Esophagus squamous epithelium (tissue), 5 donors: ENCODE data around the gene CD47. TPM values are rescaled to one million over a fixed set of nuclear protein-coding genes. Genes with fewer than 3 reads are reported as not detected.
A peak's percentile ranks its signal among the peaks of the same experiment; 100 is the strongest.

Experiments
- DNase-seq: peaks from one replicate; lab custom pipeline; 2025; lab: John Stamatoyannopoulos, UW
- H3K27ac ChIP-seq, 4 donors: fragments of 200-600 bp; sonication (generic); one replicate each; pipeline ENCODE4 v1.5.1; 2016 to 2019; ENCODE audit warnings: mild to moderate bottlenecking in 1 of 4
- H3K27me3 ChIP-seq, 4 donors: fragments of 200-600 bp; sonication (generic); 1 replicate in 3 of 4; 2 replicates in 1 of 4; pipeline versions ENCODE4 v1.5.1 to v1.6.0; 2017 to 2021; ENCODE audit warnings: antibody characterized with exemption in 1 of 4
- H3K36me3 ChIP-seq, 3 donors: fragments of 200-600 bp; sonication (generic); one replicate each; pipeline ENCODE4 v1.5.1; 2016 to 2019
- H3K4me1 ChIP-seq, 3 donors: fragments of 200-600 bp; sonication (generic); one replicate each; pipeline ENCODE4 v1.5.1; 2017 to 2019
- H3K4me3 ChIP-seq, 4 donors: fragments of 200-600 bp; sonication (generic); 1 replicate in 3 of 4; 2 replicates in 1 of 4; pipeline ENCODE4 v1.5.1; 2016 to 2019; ENCODE audit warnings: mild to moderate bottlenecking in 2 of 4, moderate library complexity in 1 of 4
- H3K9me3 ChIP-seq, 3 donors: fragments of 200-600 bp; sonication (generic); one replicate each; pipeline ENCODE4 v1.5.1; 2016 to 2019
- CTCF ChIP-seq, 6 experiments: fragments of 450-650 bp in 4 of 6; fragments of 200-600 bp in 2 of 6; sonication (generic) in 2 of 6; IDR thresholded peaks; one replicate each; pipeline ENCODE4 v1.5.1; 2016 to 2019; ENCODE audit warnings: antibody characterized with exemption in 6 of 6, mild to moderate bottlenecking in 4 of 6, moderate library complexity in 4 of 6
- POLR2A ChIP-seq, 4 donors: fragments of 450-650 bp; IDR thresholded peaks; one replicate each; pipeline ENCODE4 v1.6.1; 2017; ENCODE audit warnings: antibody characterized with exemption in 4 of 4, mild to moderate bottlenecking in 4 of 4, moderate library complexity in 3 of 4
- WGBS, 2 donors: methylation state at CpG; one replicate each; pipeline ENCODE4 v1.1.5; 2018; 5-methylcytosine and 5-hydroxymethylcytosine counted together
- intact Hi-C: fragments of 100-400 bp; cut with DNase I; formaldehyde crosslinking; loops from one replicate; pipeline ENCODE4 v1.15.0; 2022
- total RNA-seq, 4 donors: library from RNA; depleted of rRNA; stranded (reverse); fragments of >200 nt; gene quantifications; one replicate each; pipeline ENCODE4 v1.1.0, GENCODE V29; 2016
- donor health status: DM: yes; HTN: yes; CAD: no.

The CD47 gene
- total RNA-seq, 4 donors from 2014 or later, result 79.0 to 177 (median 115) TPM

DNA sequence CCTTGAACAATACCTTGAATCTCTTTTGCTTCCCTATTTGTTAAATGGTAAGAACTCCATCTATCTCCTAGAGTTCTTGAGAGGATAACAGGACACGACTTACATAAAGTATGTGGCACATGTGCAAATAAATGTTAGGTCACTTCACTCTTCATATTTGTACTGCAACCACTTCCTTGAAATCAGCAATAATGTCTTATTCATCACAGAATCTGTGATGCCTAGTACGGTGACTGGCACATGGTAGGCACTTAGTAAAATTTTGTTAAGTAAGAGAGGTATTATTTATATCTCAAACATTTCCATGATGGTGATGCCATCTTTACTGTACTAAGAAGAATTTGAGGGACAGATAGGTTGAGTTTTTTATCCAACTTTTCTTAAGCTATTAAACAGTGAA lies 14.3 kb downstream of the CD47 start:
- Histone ChIP-seq H3K36me3 (peaks cover 0 to 36% (median 0%) of the 10 kb centered on the region in 3 donors), H3K4me3 (no peak overlapping the region), H3K9me3 (no peaks in the 10 kb centered on the region), H3K27me3 (no peaks in the 10 kb centered on the region), H3K4me1 (peaks cover 0 to 16% (median 0%) of the 10 kb centered on the region in 3 donors), H3K27ac (no peak overlapping the region)
- 84 to 86% methylated on average over 2 of the region's 2 CpGs for WGBS, 2 donors
- intact Hi-C loops, result no loop called here
- no peak for DNase-seq
- TF ChIP-seq CTCF (IDR thresholded peaks at IDR 0.05) (no peak), POLR2A (IDR thresholded peaks at IDR 0.05) (no peak)

- WGBS, 2 donors, result 46 to 57% methylated on average over 5 of the region's 5 CpGs
- Histone ChIP-seq H3K36me3 (peaks cover 0 to 38% (median 0%) of the 10 kb centered on the region in 3 donors), H3K4me3 (no peak overlapping the region), H3K4me1 (peaks cover 0 to 16% (median 0%) of the 10 kb centered on the region in 3 donors), H3K27ac (peak overlapping the region in 1 of 4 donors; percentile 37), H3K27me3 (no peaks in the 10 kb centered on the region), H3K9me3 (no peaks in the 10 kb centered on the region)
- no peak for TF ChIP-seq CTCF (IDR thresholded peaks at IDR 0.05)
- no peak for TF ChIP-seq POLR2A (IDR thresholded peaks at IDR 0.05)
- no peak for DNase-seq
- intact Hi-C loops, result no loop called here
Observed at GRCh38 chr3:108073764-108074431, 16.9 kb downstream of the CD47 start.

GRCh38 chr3:108071368-108071767 lies 19.5 kb downstream of the CD47 start:
- no peak for TF ChIP-seq CTCF (IDR thresholded peaks at IDR 0.05)
- no peak for TF ChIP-seq POLR2A (IDR thresholded peaks at IDR 0.05)
- no peak for DNase-seq
- H3K4me1 ChIP-seq, result peaks cover 0 to 23% (median 0%) of the 10 kb centered on the region in 3 donors
- intact Hi-C loops, result no loop called here
- H3K4me3 ChIP-seq, result no peak overlapping the region
- no peaks in the 10 kb centered on the region for H3K27me3 ChIP-seq
- H3K36me3 ChIP-seq, result peaks cover 0 to 36% (median 0%) of the 10 kb centered on the region in 3 donors
- 88 to 92% methylated on average over 3 of the region's 3 CpGs for WGBS, 2 donors
- no peak overlapping the region for H3K27ac ChIP-seq
- no peaks in the 10 kb centered on the region for H3K9me3 ChIP-seq

- H3K9me3 ChIP-seq, result no peaks in the 10 kb centered on the region
- H3K4me3 ChIP-seq, result no peak overlapping the region
- H3K4me1 ChIP-seq, result peaks cover 0 to 23% (median 0%) of the 10 kb centered on the region in 3 donors
- DNase-seq, result no peak
- no peaks in the 10 kb centered on the region for H3K27me3 ChIP-seq
- 70 to 76% methylated on average over 6 of the region's 6 CpGs for WGBS, 2 donors
- TF ChIP-seq CTCF (IDR thresholded peaks at IDR 0.05) (no peak), POLR2A (IDR thresholded peaks at IDR 0.05) (no peak)
- intact Hi-C loops, result no loop called here
- H3K27ac ChIP-seq, result no peak overlapping the region
- peaks cover 0 to 41% (median 0%) of the 10 kb centered on the region in 3 donors for H3K36me3 ChIP-seq
Observed at GRCh38 chr3:108070356-108070755, 20.5 kb downstream of the CD47 start.

GRCh38 chr3:108067768-108068167 lies 23.1 kb downstream of the CD47 start:
- no peak for DNase-seq
- intact Hi-C loops, result no loop called here
- Histone ChIP-seq H3K27ac (no peak overlapping the region), H3K9me3 (no peaks in the 10 kb centered on the region), H3K36me3 (peaks cover 0 to 56% (median 0%) of the 10 kb centered on the region in 3 donors), H3K27me3 (no peaks in the 10 kb centered on the region), H3K4me1 (peaks cover 0 to 7% (median 0%) of the 10 kb centered on the region in 3 donors), H3K4me3 (no peak overlapping the region)
- TF ChIP-seq POLR2A (IDR thresholded peaks at IDR 0.05) (no peak), CTCF (IDR thresholded peaks at IDR 0.05) (no peak)
- WGBS, 2 donors, result 38 to 47% methylated on average over 1 of the region's 1 CpG
